ENCODE measurements around the gene RERG. TPM values are rescaled to one million over a fixed set of nuclear protein-coding genes. Genes with fewer than 3 reads are reported as not detected.

The RERG gene
- polyA plus RNA-seq, 1 donor from 2014 or later, result 0.87 TPM

DNA sequence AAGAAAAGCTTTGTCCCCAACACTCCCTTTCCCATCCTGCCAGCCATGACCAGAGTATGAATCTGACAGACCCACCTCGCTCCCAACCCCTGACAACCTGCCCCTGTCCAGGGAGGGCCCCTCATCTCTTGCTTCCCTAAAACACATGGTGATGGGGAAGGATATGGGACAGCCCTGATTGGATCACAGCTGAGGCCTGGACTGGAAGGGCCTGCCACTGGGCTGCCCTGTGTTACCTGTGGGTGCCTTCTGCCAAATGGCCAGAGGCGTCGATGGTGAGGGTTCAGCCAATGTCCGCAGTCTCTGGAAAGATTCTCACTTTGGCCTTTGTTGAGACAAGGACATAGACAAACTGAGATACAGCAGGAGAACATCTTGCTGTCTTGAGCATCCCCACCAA, 13.3 kb upstream of the RERG start:
- Histone ChIP-seq H3K4me3 (ENCODE audit: low read length) (no peak overlapping the region), H4K20me1 (ENCODE audit: insufficient read depth) (no peaks in the 10 kb centered on the region), H3K9me3 (ENCODE audit: low read length) (no peaks in the 10 kb centered on the region), H3K4me2 (ENCODE audit: low read length) (no peak overlapping the region), H2AFZ (ENCODE audit: low read depth, low read length) (no peak overlapping the region), H3K36me3 (ENCODE audit: insufficient read depth, low read length) (no peaks in the 10 kb centered on the region), H3K79me2 (replicated peaks; ENCODE audit: insufficient read depth, low read length) (no peaks in the 10 kb centered on the region), H3K9ac (ENCODE audit: low read length) (no peak overlapping the region), H3K27ac (ENCODE audit: low read length) (no peak overlapping the region), H3K9me2 (ENCODE audit: insufficient read depth, low read length) (no peaks in the 10 kb centered on the region), H3F3A (ENCODE audit: insufficient read depth, low read length, poor library complexity, severe bottlenecking) (peaks cover 3% of the 10 kb centered on the region), H3K27me3 (ENCODE audit: insufficient read depth, low read depth, low read length) (no peaks in the 10 kb centered on the region)
- TF ChIP-seq RAD21 (conservative IDR thresholded peaks at IDR 0.05), result no peak
- TF ChIP-seq, protein P1, sequence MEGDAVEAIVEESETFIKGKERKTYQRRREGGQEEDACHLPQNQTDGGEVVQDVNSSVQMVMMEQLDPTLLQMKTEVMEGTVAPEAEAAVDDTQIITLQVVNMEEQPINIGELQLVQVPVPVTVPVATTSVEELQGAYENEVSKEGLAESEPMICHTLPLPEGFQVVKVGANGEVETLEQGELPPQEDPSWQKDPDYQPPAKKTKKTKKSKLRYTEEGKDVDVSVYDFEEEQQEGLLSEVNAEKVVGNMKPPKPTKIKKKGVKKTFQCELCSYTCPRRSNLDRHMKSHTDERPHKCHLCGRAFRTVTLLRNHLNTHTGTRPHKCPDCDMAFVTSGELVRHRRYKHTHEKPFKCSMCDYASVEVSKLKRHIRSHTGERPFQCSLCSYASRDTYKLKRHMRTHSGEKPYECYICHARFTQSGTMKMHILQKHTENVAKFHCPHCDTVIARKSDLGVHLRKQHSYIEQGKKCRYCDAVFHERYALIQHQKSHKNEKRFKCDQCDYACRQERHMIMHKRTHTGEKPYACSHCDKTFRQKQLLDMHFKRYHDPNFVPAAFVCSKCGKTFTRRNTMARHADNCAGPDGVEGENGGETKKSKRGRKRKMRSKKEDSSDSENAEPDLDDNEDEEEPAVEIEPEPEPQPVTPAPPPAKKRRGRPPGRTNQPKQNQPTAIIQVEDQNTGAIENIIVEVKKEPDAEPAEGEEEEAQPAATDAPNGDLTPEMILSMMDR (IDR thresholded peaks at IDR 0.05; ENCODE audit: poor library complexity, severe bottlenecking), result no peak
- no peak for TF ChIP-seq EZH2 (IDR thresholded peaks at IDR 0.05; ENCODE audit: borderline replicate concordance, insufficient read depth, low read length, poor library complexity, severe bottlenecking)
- no peak for TF ChIP-seq POLR2AphosphoS5 (IDR thresholded peaks at IDR 0.05)
- TF ChIP-seq MXI1 (conservative IDR thresholded peaks at IDR 0.05; ENCODE audit: poor library complexity, severe bottlenecking), result no peak
- TF ChIP-seq, protein P2, sequence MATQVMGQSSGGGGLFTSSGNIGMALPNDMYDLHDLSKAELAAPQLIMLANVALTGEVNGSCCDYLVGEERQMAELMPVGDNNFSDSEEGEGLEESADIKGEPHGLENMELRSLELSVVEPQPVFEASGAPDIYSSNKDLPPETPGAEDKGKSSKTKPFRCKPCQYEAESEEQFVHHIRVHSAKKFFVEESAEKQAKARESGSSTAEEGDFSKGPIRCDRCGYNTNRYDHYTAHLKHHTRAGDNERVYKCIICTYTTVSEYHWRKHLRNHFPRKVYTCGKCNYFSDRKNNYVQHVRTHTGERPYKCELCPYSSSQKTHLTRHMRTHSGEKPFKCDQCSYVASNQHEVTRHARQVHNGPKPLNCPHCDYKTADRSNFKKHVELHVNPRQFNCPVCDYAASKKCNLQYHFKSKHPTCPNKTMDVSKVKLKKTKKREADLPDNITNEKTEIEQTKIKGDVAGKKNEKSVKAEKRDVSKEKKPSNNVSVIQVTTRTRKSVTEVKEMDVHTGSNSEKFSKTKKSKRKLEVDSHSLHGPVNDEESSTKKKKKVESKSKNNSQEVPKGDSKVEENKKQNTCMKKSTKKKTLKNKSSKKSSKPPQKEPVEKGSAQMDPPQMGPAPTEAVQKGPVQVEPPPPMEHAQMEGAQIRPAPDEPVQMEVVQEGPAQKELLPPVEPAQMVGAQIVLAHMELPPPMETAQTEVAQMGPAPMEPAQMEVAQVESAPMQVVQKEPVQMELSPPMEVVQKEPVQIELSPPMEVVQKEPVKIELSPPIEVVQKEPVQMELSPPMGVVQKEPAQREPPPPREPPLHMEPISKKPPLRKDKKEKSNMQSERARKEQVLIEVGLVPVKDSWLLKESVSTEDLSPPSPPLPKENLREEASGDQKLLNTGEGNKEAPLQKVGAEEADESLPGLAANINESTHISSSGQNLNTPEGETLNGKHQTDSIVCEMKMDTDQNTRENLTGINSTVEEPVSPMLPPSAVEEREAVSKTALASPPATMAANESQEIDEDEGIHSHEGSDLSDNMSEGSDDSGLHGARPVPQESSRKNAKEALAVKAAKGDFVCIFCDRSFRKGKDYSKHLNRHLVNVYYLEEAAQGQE (IDR thresholded peaks at IDR 0.05; ENCODE audit: borderline replicate concordance), result no peak
- TF ChIP-seq SMC3 (conservative IDR thresholded peaks at IDR 0.05; ENCODE audit: poor library complexity), result no peak

DNA sequence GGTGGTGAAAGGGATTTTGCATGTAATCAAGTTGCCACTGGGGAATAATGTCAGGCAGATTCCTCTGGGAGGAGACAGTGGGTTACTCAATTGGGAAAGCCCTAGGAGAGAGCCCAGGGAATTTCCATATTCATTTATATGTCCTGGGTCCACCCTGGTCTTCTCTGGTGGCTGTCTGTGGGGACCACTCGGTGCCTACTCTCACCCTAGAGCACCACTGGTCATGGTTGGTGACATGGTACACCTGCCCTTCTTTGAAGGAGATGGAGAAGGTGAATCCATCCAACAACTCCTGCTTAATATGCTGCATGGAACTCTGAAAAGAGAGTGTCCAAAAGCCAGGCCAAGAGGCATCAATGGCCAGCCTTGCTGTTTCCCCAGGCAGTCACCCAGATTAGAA, 12.8 kb upstream of the RERG start:
- Histone ChIP-seq H3K9me2 (ENCODE audit: insufficient read depth, low read length) (no peaks in the 10 kb centered on the region), H3F3A (ENCODE audit: insufficient read depth, low read length, poor library complexity, severe bottlenecking) (peaks cover 3% of the 10 kb centered on the region), H3K4me2 (ENCODE audit: low read length) (no peak overlapping the region), H3K79me2 (replicated peaks; ENCODE audit: insufficient read depth, low read length) (no peaks in the 10 kb centered on the region), H3K27ac (ENCODE audit: low read length) (no peak overlapping the region), H3K4me3 (ENCODE audit: low read length) (no peak overlapping the region), H3K9ac (ENCODE audit: low read length) (no peak overlapping the region), H4K20me1 (ENCODE audit: insufficient read depth) (no peaks in the 10 kb centered on the region), H3K36me3 (ENCODE audit: insufficient read depth, low read length) (no peaks in the 10 kb centered on the region), H3K27me3 (ENCODE audit: insufficient read depth, low read depth, low read length) (no peaks in the 10 kb centered on the region), H2AFZ (ENCODE audit: low read depth, low read length) (no peak overlapping the region), H3K9me3 (ENCODE audit: low read length) (no peaks in the 10 kb centered on the region)
- TF ChIP-seq MXI1 (conservative IDR thresholded peaks at IDR 0.05; ENCODE audit: poor library complexity, severe bottlenecking) (no peak), TAF1 (IDR thresholded peaks at IDR 0.05; ENCODE audit: low read depth) (no peak), EZH2 (IDR thresholded peaks at IDR 0.05; ENCODE audit: borderline replicate concordance, insufficient read depth, low read length, poor library complexity, severe bottlenecking) (no peak)

DNA sequence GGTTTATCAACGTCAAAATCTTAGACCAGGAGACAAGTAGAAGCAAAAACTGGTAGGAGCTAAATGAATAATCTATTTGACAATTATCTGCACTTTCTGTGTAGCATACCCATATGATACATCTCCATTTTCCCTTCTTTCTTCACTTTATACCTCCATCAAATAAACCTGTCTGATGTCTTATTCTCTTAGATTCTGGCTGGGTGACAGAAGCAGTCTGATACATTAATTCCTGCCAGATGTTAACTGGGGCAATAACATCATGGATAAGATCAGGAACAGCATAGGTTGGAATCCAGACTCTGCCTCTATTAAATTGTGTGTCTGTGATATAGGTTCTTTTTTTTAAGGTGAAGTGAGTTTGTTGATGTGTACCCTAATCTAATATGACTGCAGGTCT, 11.7 kb upstream of the RERG start:
- TF ChIP-seq, protein P2 (IDR thresholded peaks at IDR 0.05; ENCODE audit: borderline replicate concordance), result no peak
- no peak for TF ChIP-seq SMC3 (conservative IDR thresholded peaks at IDR 0.05; ENCODE audit: poor library complexity)
- TF ChIP-seq TAF1 (IDR thresholded peaks at IDR 0.05; ENCODE audit: low read depth), result no peak
- no peak for TF ChIP-seq EZH2 (IDR thresholded peaks at IDR 0.05; ENCODE audit: borderline replicate concordance, insufficient read depth, low read length, poor library complexity, severe bottlenecking)
- TF ChIP-seq, protein P1 (IDR thresholded peaks at IDR 0.05; ENCODE audit: poor library complexity, severe bottlenecking), result no peak
- TF ChIP-seq RAD21 (conservative IDR thresholded peaks at IDR 0.05), result no peak
- no peak for TF ChIP-seq POLR2AphosphoS5 (IDR thresholded peaks at IDR 0.05)
- no peak for TF ChIP-seq EP300 (conservative IDR thresholded peaks at IDR 0.05; ENCODE audit: poor library complexity, severe bottlenecking)
- TF ChIP-seq MXI1 (conservative IDR thresholded peaks at IDR 0.05; ENCODE audit: poor library complexity, severe bottlenecking), result no peak

More for the DNA sequence above, 11.7 kb upstream of the RERG start:
- no peak overlapping the region for H3K9ac ChIP-seq (ENCODE audit: low read length)
- H3K36me3 ChIP-seq (ENCODE audit: insufficient read depth, low read length), result no peaks in the 10 kb centered on the region
- H3K9me3 ChIP-seq (ENCODE audit: low read length), result no peaks in the 10 kb centered on the region
- H3K27ac ChIP-seq (ENCODE audit: low read length), result peak overlapping the region; percentile 93
- H3F3A ChIP-seq (ENCODE audit: insufficient read depth, low read length, poor library complexity, severe bottlenecking), result peaks cover 3% of the 10 kb centered on the region
- H3K27me3 ChIP-seq (ENCODE audit: insufficient read depth, low read depth, low read length), result no peaks in the 10 kb centered on the region
- no peaks in the 10 kb centered on the region for H3K9me2 ChIP-seq (ENCODE audit: insufficient read depth, low read length)
- H4K20me1 ChIP-seq (ENCODE audit: insufficient read depth), result no peaks in the 10 kb centered on the region
- H2AFZ ChIP-seq (ENCODE audit: low read depth, low read length), result no peak overlapping the region
- H3K4me2 ChIP-seq (ENCODE audit: low read length), result no peak overlapping the region
- no peaks in the 10 kb centered on the region for H3K79me2 ChIP-seq (replicated peaks; ENCODE audit: insufficient read depth, low read length)
- H3K4me3 ChIP-seq (ENCODE audit: low read length), result no peak overlapping the region

Data from neural cell (in vitro differentiated cells).